Endothelial cell of umbilical vein (primary cell): Measurements from ENCODE around the gene KRT34. TPM values are rescaled to one million over a fixed set of nuclear protein-coding genes. Genes with fewer than 3 reads are reported as not detected.
"Not testable (repeated sequence)": the region's sequence is repeated elsewhere in the genome, so short reads cannot be mapped to it uniquely, and the experiment has no call there.

Experiments
- Bru-seq: library from RNA; stranded (reverse); fragments of 400-500 nt; gene quantifications from one replicate; lab custom pipeline; 2021; lab: Mats Ljungman, UMichigan
- BruChase-seq, 2 experiments: library from RNA; stranded (reverse); fragments of 400-500 nt; gene quantifications; one replicate each; lab custom pipeline; 2021; lab: Mats Ljungman, UMichigan
- BruUV-seq: library from RNA; stranded (reverse); fragments of 400-500 nt; replicated peaks from 2 replicates; lab custom pipeline; 2021; lab: Mats Ljungman, UMichigan
- CTCF ChIA-PET: fragments of 300-600, 350-600 bp; sonication (Branson Sonifier 250); formaldehyde crosslinking; loops from one replicate; lab custom pipeline; 2021; ENCODE audit warnings: antibody characterized with exemption, inconsistent platforms; lab: Charles Lee
- POLR2A ChIA-PET: fragments of 300-600, 350-600 bp; sonication (Branson Sonifier 250); formaldehyde crosslinking; loops from one replicate; lab custom pipeline; 2021; ENCODE audit warnings: antibody characterized with exemption, inconsistent platforms; lab: Charles Lee
- DNase-seq: peaks from one replicate; pipeline ENCODE4 v3.0.0-alpha.2; 2011; ENCODE audit warnings: low read depth, low spot score
- FAIRE-seq: peaks from 2 replicates; lab custom pipeline; 2011; peaks lifted over from hg19 to GRCh38; lab: Jason Lieb, UNC
- H2AFZ ChIP-seq: 2 replicates; pipeline ENCODE4 v1.6.0; 2012; ENCODE audit warnings: low read depth, low read length, control low read depth, inconsistent platforms
- H3K27ac ChIP-seq: 2 replicates; pipeline ENCODE4 v1.5.1; 2011; ENCODE audit warnings: low read depth, mild to moderate bottlenecking, control low read depth, low read length, moderate library complexity; ENCODE audit not compliant: insufficient read depth
- H3K27me3 ChIP-seq, 2 experiments: 2 replicates each; pipeline versions ENCODE4 v1.6.0 to v1.6.1; 2011; ENCODE audit warnings: low read length in 2 of 2, mixed read lengths in 1 of 2; ENCODE audit not compliant: control insufficient read depth in 2 of 2, insufficient read depth in 2 of 2
- H3K36me3 ChIP-seq, 2 experiments: 2 replicates in 1 of 2; 3 replicates in 1 of 2; pipeline ENCODE4 v1.5.1; 2011; ENCODE audit warnings: low read length in 2 of 2, mild to moderate bottlenecking in 1 of 2, moderate library complexity in 1 of 2; ENCODE audit not compliant: control insufficient read depth in 2 of 2, insufficient read depth in 2 of 2; ENCODE audit errors: extremely low read depth in 1 of 2
- H3K4me1 ChIP-seq: 3 replicates; pipeline ENCODE4 v1.5.1; 2011; ENCODE audit warnings: mild to moderate bottlenecking, low read length; ENCODE audit not compliant: control insufficient read depth, insufficient read depth; ENCODE audit errors: extremely low read depth
- H3K4me2 ChIP-seq: 2 replicates; pipeline ENCODE4 v1.6.1; 2011; ENCODE audit warnings: low read length, control low read depth, mixed read lengths; ENCODE audit not compliant: insufficient read depth
- H3K4me3 ChIP-seq, 3 experiments: fragments of 200-600 bp in 1 of 3; sonication (generic), shearing (Covaris generic) in 1 of 3; replicated peaks in 1 of 3; 2 replicates each; pipeline ENCODE4 v1.5.1; 2011 to 2016; ENCODE audit warnings: control low read depth in 3 of 3, low read length in 3 of 3, mild to moderate bottlenecking in 2 of 3, inconsistent platforms in 1 of 3, low read depth in 1 of 3, moderate library complexity in 1 of 3; ENCODE audit not compliant: insufficient read depth in 1 of 3
- H3K79me2 ChIP-seq: 2 replicates; pipeline ENCODE4 v1.6.0; 2012; ENCODE audit warnings: low read length, inconsistent platforms; ENCODE audit not compliant: control insufficient read depth, insufficient read depth
- H3K9ac ChIP-seq: replicated peaks from 2 replicates; pipeline ENCODE3; 2011; ENCODE audit warnings: low read length, control low read depth; ENCODE audit not compliant: insufficient read depth; ENCODE audit errors: extremely low read depth
- H3K9me1 ChIP-seq: replicated peaks from 3 replicates; pipeline ENCODE4 v1.6.0; 2011; ENCODE audit warnings: mild to moderate bottlenecking, low read length; ENCODE audit not compliant: control insufficient read depth, insufficient read depth; ENCODE audit errors: extremely low read depth
- H3K9me3 ChIP-seq: replicated peaks from 2 replicates; pipeline ENCODE4 v1.5.1; 2012; ENCODE audit warnings: low read length, inconsistent platforms; ENCODE audit not compliant: control insufficient read depth, insufficient read depth
- H4K20me1 ChIP-seq: replicated peaks from 2 replicates; pipeline ENCODE3; 2011; ENCODE audit warnings: mild to moderate bottlenecking, low read length; ENCODE audit not compliant: control insufficient read depth, insufficient read depth; ENCODE audit errors: extremely low read depth
- dilution Hi-C: fragments of 300-500 bp; cut with MboI; formaldehyde crosslinking; loops from one replicate; pipeline ENCODE4 v1.15.0; 2019; ENCODE audit warnings: low sequenced_read_pairs; ENCODE audit not compliant: extremely low pct_ligation_motif_present
- intact Hi-C: fragments of 100-400 bp; cut with micrococcal nuclease; formaldehyde crosslinking; loops from one replicate; pipeline ENCODE4 v1.10.0; 2022
- long read RNA-seq: library from polyadenylated mRNA; stranded (forward); transcript quantifications from one replicate; pipeline ENCODE4 v2.0.0, GENCODE V29; 2021
- polyA minus RNA-seq, 3 experiments: library from RNA; depleted of rRNA, polyadenylated mRNA; stranded (reverse); fragments of >200 nt; gene quantifications; 1 replicate in 1 of 3; 2 replicates in 2 of 3; pipeline ENCODE4 v1.2.3, GENCODE V29; 2011
- polyA plus RNA-seq, 4 experiments: library from polyadenylated mRNA; depleted of rRNA in 3 of 4; stranded (reverse) in 3 of 4; unstranded in 1 of 4; fragments of >200 nt; gene quantifications; 2 replicates each; pipeline versions ENCODE4 v1.2.1 to v1.2.3, GENCODE V29; 2011 to 2012; ENCODE audit warnings: missing spikeins in 1 of 4
- total RNA-seq: library from RNA; stranded (reverse); gene quantifications from 2 replicates; pipeline ENCODE4 v1.2.3, GENCODE V29; 2021

KRT34 gene
- total RNA-seq: not detected in 2 replicates
- polyA plus RNA-seq: not detected in 2 replicates
- not detected in 2 replicates for polyA plus RNA-seq (2011; cell fraction: cytosol; rRNA removed)
- not detected in 2 replicates for polyA plus RNA-seq (2011; cell fraction: nucleus; rRNA removed)
- polyA plus RNA-seq (2012): not detected in 2 replicates
- not detected in 2 replicates for polyA minus RNA-seq
- polyA minus RNA-seq (2011; cell fraction: cytosol; rRNA and poly(A)+ RNA removed): not detected
- not detected in 2 replicates for polyA minus RNA-seq (2011; cell fraction: nucleus; rRNA and poly(A)+ RNA removed)
- Bru-seq, nascent RNA: not detected
- not detected for BruChase-seq, experiment 1, labeled RNA remaining after a 6-hour chase
- BruChase-seq, experiment 2, labeled RNA remaining after a 2-hour chase: not detected
- long read RNA-seq: 0 reads

DNA sequence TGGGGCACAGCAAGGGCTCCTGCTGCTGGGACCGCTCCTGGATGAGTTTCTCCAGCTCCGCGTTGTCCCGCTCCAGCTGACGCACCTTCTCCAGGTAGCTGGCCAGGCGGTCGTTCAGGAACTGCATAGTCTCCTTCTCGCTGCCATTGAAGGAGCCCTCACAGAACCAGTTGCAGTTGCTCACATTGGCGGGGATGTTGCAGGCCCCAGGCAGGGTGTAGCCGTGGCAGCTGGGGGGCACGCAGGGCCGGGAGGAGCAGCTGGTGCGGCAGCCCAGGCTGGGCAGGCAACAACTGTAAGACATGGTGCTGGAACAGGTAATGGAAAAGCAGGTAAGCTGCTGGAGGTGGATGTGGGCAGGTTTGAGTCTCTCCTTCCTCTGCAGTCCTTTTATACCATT, at the start of gene KRT34:
TSS of gene KRT34 (minus strand) at position 364 of the 400 bp plus-strand sequence. CDS start at position 304, 60 bp downstream.
- H3K27me3 ChIP-seq, H2AFZ ChIP-seq, H3K79me2 ChIP-seq, H3K4me3 ChIP-seq, CTCF ChIA-PET, H3K4me2 ChIP-seq, dilution Hi-C loops, H3K4me1 ChIP-seq, FAIRE-seq, intact Hi-C loops, BruUV-seq, POLR2A ChIA-PET, H3K27ac ChIP-seq, H3K9ac ChIP-seq, H3K36me3 ChIP-seq, H3K9me1 ChIP-seq, H4K20me1 ChIP-seq, H3K9me3 ChIP-seq, DNase-seq: not testable (repeated sequence)

DNA sequence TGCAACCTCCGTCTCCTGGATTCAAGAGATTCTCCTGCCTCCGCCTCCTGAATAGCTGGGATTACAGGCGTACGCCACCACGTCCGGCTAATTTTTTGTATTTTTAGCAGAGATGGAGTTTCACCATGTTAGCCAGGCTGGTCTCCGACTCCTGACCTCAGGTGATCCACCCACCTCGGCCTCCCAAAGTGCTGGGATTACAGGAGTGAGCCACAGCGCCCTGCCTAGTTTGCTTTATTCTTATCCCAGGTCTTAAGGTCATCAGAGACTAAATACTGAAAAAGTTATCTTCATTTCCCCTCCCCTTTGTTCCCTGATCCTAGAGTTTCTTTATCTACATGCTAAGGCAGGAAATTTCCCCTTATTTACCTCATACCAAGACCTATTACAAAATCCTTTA, 48.3 kb upstream of the KRT34 start:
- DNase-seq, H3K4me2 ChIP-seq, H3K27me3 ChIP-seq, H3K9me3 ChIP-seq, CTCF ChIA-PET, H3K27ac ChIP-seq, H4K20me1 ChIP-seq, BruUV-seq, H2AFZ ChIP-seq, H3K4me1 ChIP-seq, POLR2A ChIA-PET, H3K9me1 ChIP-seq, H3K4me3 ChIP-seq, H3K79me2 ChIP-seq, H3K36me3 ChIP-seq, FAIRE-seq, H3K9ac ChIP-seq, dilution Hi-C loops, intact Hi-C loops: not testable (repeated sequence)
